Gastroesophageal sphincter (tissue), 3 donors: ENCODE measurements around the gene GPC1.

ENCODE experiments used
- CTCF ChIP-seq, 4 experiments: fragments of 200-600 bp in 2 of 4; fragments of 450-650 bp in 2 of 4; sonication (generic) in 1 of 4; IDR thresholded peaks; one replicate each; pipeline ENCODE4 v1.5.1; 2017 to 2019; ENCODE audit warnings: antibody characterized with exemption in 4 of 4, mild to moderate bottlenecking in 2 of 4, moderate library complexity in 2 of 4
- EP300 ChIP-seq: sonication (generic); formaldehyde crosslinking; IDR thresholded peaks from one replicate; pipeline ENCODE4 v1.6.1; 2017; ENCODE audit warnings: antibody characterized with exemption, mild to moderate bottlenecking
- POLR2A ChIP-seq, 2 donors: fragments of 450-650 bp; IDR thresholded peaks; one replicate each; pipeline ENCODE4 v1.6.1; 2017; ENCODE audit warnings: antibody characterized with exemption in 2 of 2, mild to moderate bottlenecking in 2 of 2, moderate library complexity in 1 of 2
- POLR2AphosphoS5 ChIP-seq: sonication (generic); formaldehyde crosslinking; IDR thresholded peaks from one replicate; pipeline ENCODE4 v1.6.1; 2017; ENCODE audit warnings: antibody characterized with exemption

DNA sequence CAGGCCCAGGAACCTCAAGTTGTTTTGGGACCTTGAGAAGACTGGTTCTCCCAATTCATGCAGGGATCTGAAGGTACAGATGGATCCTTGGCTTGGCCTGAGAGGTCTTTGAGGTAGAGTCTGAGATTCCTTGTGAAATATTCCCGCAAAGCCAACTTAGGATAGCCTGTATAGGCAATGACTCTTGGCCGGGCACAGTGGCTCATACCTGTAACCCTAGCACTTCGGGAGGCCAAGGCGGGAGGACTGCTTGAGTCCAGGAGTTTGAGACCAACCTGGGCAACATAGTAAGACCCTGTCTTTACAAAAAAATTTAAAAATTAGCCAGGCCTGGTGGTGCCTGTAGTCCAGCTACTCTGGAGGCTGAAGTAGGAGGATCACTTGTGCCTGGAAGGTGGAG lies 81.9 kb downstream of the GPC1 start:
- TF ChIP-seq EP300 (no peak), CTCF (IDR thresholded peaks at IDR 0.05) (no peak), POLR2A (IDR thresholded peaks at IDR 0.05) (no peak), POLR2AphosphoS5 (no peak)
